Astrocyte (in vitro differentiated cells and primary cell): ENCODE results near the gene FCN1.

Experiments
- EZH2 ChIP-seq: IDR thresholded peaks from 2 replicates; pipeline ENCODE4 v1.6.1; 2012; ENCODE audit warnings: mild to moderate bottlenecking, low read length, inconsistent platforms; ENCODE audit not compliant: insufficient read depth
- TF ChIP-seq, protein P1 (sequence below): IDR thresholded peaks from 2 replicates; pipeline ENCODE4 v1.5.1; 2011; ENCODE audit warnings: low read depth, mild to moderate bottlenecking, inconsistent platforms, low read length, moderate library complexity; ENCODE audit not compliant: insufficient read depth

- TF ChIP-seq, protein P1, sequence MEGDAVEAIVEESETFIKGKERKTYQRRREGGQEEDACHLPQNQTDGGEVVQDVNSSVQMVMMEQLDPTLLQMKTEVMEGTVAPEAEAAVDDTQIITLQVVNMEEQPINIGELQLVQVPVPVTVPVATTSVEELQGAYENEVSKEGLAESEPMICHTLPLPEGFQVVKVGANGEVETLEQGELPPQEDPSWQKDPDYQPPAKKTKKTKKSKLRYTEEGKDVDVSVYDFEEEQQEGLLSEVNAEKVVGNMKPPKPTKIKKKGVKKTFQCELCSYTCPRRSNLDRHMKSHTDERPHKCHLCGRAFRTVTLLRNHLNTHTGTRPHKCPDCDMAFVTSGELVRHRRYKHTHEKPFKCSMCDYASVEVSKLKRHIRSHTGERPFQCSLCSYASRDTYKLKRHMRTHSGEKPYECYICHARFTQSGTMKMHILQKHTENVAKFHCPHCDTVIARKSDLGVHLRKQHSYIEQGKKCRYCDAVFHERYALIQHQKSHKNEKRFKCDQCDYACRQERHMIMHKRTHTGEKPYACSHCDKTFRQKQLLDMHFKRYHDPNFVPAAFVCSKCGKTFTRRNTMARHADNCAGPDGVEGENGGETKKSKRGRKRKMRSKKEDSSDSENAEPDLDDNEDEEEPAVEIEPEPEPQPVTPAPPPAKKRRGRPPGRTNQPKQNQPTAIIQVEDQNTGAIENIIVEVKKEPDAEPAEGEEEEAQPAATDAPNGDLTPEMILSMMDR, result no peak
- TF ChIP-seq EZH2, result no peak
Observed at GRCh38 chr9:134871697-134872340, 45.9 kb downstream of the FCN1 start.
